ENCODE measurements around the gene WDR82.

WDR82 gene

GRCh38 chr3:52238193-52238760 lies 40.2 kb downstream of the WDR82 start:
- no peak for DNase-seq (ENCODE audit: low read depth, low spot score)

- DNase-seq (ENCODE audit: low read depth, low spot score), result peak; percentile 67
Observed at GRCh38 chr3:52237657-52238172, 40.7 kb downstream of the WDR82 start.

- no peak for DNase-seq (ENCODE audit: low read depth, low spot score)
Observed at GRCh38 chr3:52237006-52237656, 41.3 kb downstream of the WDR82 start.

- no peak for DNase-seq (ENCODE audit: low read depth, low spot score)
Observed at GRCh38 chr3:52236424-52236886, 42.0 kb downstream of the WDR82 start.

GRCh38 chr3:52234516-52235447 lies 43.7 kb downstream of the WDR82 start:
- DNase-seq (ENCODE audit: low read depth, low spot score), result no peak

GRCh38 chr3:52233968-52234367 lies 44.5 kb downstream of the WDR82 start:
- DNase-seq (ENCODE audit: low read depth, low spot score), result no peak

GRCh38 chr3:52233108-52233591 lies 45.3 kb downstream of the WDR82 start:
- no peak for DNase-seq (ENCODE audit: low read depth, low spot score)

GRCh38 chr3:52232279-52233107 lies 46.0 kb downstream of the WDR82 start:
- DNase-seq (ENCODE audit: low read depth, low spot score), result no peak

- no peak for DNase-seq (ENCODE audit: low read depth, low spot score)
Observed at GRCh38 chr3:52231502-52232278, 46.8 kb downstream of the WDR82 start.

GRCh38 chr3:52230889-52231499 lies 47.5 kb downstream of the WDR82 start:
- no peak for DNase-seq (ENCODE audit: low read depth, low spot score)

GRCh38 chr3:52230461-52230860 lies 48.0 kb downstream of the WDR82 start:
- DNase-seq (ENCODE audit: low read depth, low spot score), result no peak

- no peak for DNase-seq (ENCODE audit: low read depth, low spot score)
Observed at GRCh38 chr3:52229656-52230055, 48.8 kb downstream of the WDR82 start.

- no peak for DNase-seq (ENCODE audit: low read depth, low spot score)
Observed at GRCh38 chr3:52228751-52229291, 49.6 kb downstream of the WDR82 start.

GRCh38 chr3:52228266-52228665 lies 50.2 kb downstream of the WDR82 start:
- DNase-seq (ENCODE audit: low read depth, low spot score), result no peak

- DNase-seq (ENCODE audit: low read depth, low spot score), result no peak
Observed at GRCh38 chr3:52227766-52228165, 50.7 kb downstream of the WDR82 start.

GRCh38 chr3:52227117-52227516 lies 51.3 kb downstream of the WDR82 start:
- DNase-seq (ENCODE audit: low read depth, low spot score), result no peak

GRCh38 chr3:52226229-52226817 lies 52.1 kb downstream of the WDR82 start:
- DNase-seq (ENCODE audit: low read depth, low spot score), result no peak

- DNase-seq (ENCODE audit: low read depth, low spot score), result no peak
Observed at GRCh38 chr3:52225452-52226228, 52.8 kb downstream of the WDR82 start, which contains the start of gene TLR9. Gene TLR9, minus strand, starts transcription at chr3:52225645. Its CDS starts 116 bp downstream, at chr3:52225529.

Data from smooth muscle cell of the brain vasculature (primary cell).